Panc1 (cell line): ENCODE measurements around the gene UCHL5.

Source experiments
- POLR2AphosphoS5 ChIP-seq: IDR thresholded peaks from 2 replicates; pipeline ENCODE4 v1.6.1; 2012; ENCODE audit warnings: mild to moderate bottlenecking, low read depth, low read length, moderate library complexity
- SIN3A ChIP-seq: IDR thresholded peaks from 2 replicates; pipeline ENCODE4 v1.6.1; 2012; ENCODE audit warnings: low read depth, mild to moderate bottlenecking, low read length, moderate library complexity, borderline replicate concordance; ENCODE audit not compliant: insufficient read depth
- TCF7L2 ChIP-seq: IDR thresholded peaks from 2 replicates; pipeline ENCODE4 v1.6.1; 2011; ENCODE audit warnings: mild to moderate bottlenecking, low read depth, low read length, inconsistent platforms
- TF ChIP-seq, protein P1 (sequence below): fragments of 450-650 bp; IDR thresholded peaks from 2 replicates; pipeline ENCODE4 v1.5.1; 2017; ENCODE audit warnings: mild to moderate bottlenecking

DNA sequence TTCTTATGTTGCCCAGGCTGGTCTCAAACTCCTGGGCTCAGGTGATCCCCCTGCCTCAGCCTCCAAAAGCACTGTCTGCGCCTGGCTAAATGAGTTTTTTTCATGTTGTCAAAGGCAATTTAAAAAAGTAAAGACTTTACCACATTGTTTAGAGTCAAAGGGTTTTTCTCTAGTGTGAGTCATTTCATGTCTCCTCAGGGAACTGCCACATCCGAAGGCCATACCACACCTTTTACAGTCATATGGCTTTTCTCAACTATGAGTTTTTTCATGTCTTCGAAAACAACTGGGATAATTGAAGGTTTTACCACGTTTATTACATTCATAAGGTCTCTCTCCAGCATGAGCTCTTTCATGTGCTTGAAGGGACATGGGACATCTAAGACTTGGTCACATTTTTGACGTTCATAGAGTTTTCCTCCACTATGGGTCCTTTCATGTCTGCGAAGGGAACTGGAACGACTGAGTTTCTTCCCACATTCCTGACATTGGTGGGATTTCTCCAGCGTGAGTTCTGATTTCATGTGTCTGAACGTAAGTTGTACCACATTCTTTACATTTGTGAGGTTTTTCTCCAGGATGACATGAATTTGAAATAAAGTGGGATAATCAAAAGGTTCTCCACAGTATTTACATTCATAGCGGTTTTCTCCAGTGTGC lies 65.6 kb downstream of the UCHL5 start:
- TF ChIP-seq, protein P1, sequence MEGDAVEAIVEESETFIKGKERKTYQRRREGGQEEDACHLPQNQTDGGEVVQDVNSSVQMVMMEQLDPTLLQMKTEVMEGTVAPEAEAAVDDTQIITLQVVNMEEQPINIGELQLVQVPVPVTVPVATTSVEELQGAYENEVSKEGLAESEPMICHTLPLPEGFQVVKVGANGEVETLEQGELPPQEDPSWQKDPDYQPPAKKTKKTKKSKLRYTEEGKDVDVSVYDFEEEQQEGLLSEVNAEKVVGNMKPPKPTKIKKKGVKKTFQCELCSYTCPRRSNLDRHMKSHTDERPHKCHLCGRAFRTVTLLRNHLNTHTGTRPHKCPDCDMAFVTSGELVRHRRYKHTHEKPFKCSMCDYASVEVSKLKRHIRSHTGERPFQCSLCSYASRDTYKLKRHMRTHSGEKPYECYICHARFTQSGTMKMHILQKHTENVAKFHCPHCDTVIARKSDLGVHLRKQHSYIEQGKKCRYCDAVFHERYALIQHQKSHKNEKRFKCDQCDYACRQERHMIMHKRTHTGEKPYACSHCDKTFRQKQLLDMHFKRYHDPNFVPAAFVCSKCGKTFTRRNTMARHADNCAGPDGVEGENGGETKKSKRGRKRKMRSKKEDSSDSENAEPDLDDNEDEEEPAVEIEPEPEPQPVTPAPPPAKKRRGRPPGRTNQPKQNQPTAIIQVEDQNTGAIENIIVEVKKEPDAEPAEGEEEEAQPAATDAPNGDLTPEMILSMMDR = no peak
- TF ChIP-seq POLR2AphosphoS5 (no peak), TCF7L2 (no peak), SIN3A (no peak)
